HG02852 (cell line): Measurements from ENCODE around the gene OXGR1.
"Not testable (repeated sequence)": the region's sequence is repeated elsewhere in the genome, so short reads cannot be mapped to it uniquely, and the experiment has no call there.

Source experiments
- ATAC-seq: cut with Tn5 transposase; IDR thresholded peaks from one replicate; pipeline ENCODE4 v1.9.1; 2021; ENCODE audit warnings: mild to moderate bottlenecking, moderate library complexity; ENCODE audit not compliant: unreplicated experiment

The OXGR1 gene

DNA sequence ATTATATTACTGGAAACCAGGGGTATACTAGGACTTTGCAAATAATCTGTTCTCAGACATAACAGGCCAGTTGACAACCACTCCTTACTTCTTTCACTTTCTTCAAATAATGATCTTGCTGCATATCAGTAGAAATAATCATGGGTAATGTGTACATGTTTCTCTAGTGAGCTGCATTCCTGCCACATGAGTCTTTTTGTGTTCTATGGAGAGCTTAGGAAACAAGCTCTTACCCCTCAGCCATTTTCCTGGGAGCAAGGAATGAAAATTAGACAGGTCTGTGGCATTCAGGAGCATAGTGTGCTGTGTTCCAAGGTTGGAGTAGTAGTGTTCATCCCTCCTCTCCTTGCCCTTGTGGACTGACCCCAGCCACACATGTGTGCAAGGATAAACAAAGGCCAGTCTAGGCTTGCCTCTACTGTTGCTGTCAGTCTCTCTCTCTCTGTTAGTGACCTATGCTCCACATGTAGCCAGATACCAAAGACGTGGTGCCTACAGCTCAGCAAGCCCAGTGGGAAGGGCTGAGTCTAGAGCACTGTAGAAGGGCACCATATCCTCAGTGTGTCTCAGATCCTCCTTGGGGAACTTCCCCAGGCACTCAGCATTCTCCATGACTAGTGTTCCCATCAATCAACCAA is 11.5 kb upstream of the OXGR1 start:
- ATAC-seq, result no peak

DNA sequence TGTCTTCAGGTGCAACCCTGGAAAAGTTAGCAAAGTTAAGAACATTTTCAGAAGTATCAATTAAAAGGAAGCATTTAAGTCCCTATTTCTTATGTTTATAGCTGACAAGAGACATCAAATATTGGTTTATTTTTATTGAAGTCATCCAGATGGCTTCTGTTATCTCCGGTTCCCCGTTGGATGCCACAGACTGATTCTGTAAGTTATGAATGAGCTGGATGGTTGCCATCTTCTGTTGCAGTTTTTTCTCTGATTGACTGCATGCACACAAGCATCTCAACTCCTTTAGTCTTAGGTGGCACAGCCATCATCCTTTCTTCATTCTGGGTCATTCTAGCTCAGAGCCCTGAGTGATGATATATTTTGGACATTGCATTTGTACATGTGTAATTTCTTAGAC is 10.6 kb upstream of the OXGR1 start:
- ATAC-seq, result no peak

DNA sequence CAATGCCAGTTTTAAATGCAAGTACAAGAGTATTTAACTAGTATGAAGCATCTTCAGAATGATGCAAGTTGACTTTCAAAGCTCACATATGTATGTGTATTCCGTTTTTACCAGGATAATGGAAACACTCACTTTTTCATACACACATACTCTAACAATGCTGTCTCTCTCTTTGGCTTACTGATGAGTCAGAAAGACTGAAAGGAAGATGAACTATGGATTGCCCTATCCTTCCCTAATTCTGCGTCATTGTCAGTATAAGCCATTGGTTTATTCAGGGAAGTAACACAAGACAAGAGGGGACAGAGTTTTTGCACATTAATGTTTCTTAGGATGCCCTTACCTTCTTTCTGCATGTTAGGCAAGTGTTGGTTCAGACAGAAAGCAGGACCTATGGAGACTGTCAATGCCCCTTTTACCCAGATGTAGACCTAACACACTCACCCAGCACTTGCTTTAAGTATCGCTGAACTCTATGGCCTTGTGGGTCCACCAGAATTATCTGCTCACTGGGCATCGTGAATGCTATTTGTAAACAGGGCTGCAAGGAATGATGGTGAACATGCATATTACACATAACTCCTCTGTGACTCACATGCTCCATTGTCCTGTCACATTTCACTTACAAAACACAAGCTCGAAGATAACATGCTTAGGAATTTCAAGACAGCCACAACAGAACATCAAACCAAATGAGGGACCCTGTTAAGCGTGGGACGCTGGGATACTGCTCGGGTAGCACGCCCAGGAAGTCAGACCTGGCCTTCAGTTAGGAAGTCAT is 10.0 kb upstream of the OXGR1 start:
- no peak for ATAC-seq

DNA sequence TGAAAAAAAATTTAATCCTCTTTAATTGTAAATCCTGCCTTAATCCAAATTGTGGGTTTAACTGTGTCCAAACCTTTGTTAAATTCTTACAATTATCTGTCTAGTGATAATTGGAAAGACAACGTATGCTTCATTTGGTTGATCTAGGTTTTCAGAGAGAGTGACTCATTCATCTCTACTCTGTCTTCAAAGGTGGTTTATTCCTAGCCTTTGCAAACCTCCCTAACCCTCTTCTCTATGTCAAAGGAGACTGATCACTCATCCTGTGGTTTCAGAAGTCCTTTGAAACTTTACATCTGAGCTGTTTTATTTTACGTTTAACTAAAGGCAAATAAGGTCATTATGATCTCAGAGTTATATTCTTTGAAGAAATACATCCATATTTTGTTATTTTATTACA is 8.8 kb upstream of the OXGR1 start:
- no peak for ATAC-seq

DNA sequence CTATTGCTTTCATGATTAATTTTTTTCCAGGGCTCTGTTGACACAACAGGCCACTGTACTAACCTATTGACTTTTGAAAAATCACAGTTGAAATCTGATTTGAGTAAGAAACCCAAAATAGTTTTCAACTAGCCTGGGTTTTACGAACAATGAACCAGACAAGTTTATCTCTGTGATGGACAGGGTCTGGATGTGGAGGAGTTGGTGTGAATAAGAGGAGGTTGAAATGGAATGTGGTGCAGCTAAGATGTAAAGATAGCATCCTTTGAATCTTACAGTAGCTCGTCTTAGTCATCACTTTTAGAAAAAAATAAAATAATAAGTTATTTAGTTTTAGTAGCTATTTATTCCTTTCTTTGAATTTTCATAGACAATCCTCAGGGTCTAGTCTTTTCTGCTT is 8.3 kb upstream of the OXGR1 start:
- ATAC-seq, result no peak

DNA sequence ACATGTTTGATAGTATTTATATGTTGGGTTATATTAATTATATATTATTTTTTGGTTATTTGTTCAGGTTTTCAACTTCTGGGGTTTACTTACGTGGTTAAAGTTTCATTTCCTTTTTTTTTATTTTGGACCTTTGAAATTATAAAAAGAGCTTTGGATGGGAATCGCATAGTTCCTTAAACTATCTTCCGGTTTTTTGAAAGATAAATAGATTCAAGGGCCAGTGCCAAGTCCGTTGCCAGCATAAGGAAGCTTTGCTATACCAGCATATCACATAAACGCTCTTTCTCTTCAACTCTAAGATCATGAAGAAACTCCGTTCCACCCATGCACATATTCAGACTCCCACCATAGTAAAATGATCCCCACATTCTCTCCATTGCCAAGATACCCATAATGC is 7.4 kb upstream of the OXGR1 start:
- no peak for ATAC-seq

DNA sequence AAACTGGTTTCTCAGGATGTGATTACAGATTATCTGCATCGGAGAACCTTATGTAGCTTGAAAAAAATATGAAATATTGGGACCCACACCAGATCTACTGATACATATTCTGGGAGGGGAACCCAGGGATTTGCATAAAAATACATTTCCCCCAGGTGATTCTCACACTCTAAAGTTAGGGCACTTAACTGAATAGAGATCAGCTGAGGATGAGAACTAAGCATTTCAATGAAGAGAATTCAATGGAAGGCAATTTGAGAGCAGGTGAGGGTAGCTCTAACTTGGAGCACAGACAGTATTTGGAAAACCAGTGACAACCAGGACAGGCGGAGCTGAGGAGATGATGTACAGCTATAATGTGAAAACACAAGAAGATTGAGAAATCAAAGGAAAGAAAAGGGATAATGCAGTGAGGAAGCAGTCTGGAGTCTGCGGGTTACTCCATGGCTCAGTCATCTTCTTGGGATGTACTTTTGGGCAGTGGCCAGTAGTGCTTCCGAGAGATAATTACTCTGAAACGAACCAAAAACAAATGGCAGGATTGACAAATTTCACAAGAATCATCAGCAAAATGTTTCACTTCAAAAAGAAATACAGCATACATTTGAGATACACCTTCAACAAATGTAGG is 6.1 kb upstream of the OXGR1 start:
- no peak for ATAC-seq

DNA sequence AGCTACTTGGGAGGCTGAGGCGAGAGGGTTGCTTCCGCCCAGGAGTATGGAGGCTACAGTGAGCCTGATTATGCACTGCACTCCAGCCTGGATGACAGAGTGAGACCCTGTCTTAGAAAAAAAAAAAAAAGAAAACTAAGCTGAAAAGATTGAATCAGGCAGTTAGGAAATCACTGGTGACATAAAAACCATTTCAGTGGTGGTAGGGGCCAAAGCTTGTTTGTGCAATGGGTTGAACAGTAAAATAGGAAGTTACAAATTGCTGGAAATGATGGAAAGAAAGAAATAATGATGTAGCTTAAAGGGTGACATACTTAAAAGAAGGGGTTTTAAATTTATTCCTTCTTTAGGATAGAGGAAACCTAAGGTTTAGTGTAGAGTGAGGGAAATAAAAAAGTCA is 4.8 kb upstream of the OXGR1 start:
- no peak for ATAC-seq

DNA sequence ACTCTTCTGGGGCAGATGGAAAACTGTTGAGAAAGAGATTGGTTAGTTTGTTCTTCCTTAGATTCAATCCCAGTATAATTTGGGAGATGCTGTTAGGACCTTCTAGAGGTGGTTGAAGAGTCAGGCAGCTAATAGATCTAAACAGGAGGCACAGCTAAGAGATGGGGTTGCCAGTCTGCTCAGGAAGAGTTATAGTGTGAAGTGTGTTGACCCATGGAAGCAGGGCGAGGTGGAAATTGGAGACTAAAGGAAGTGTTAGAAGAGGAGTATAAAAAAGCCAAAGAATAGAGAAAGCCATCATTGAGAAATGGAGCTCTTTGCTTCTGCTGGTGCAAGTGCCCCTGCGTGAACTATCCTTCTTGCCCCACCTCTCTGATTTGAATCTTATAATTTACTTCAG is 3.8 kb upstream of the OXGR1 start:
- no peak for ATAC-seq

DNA sequence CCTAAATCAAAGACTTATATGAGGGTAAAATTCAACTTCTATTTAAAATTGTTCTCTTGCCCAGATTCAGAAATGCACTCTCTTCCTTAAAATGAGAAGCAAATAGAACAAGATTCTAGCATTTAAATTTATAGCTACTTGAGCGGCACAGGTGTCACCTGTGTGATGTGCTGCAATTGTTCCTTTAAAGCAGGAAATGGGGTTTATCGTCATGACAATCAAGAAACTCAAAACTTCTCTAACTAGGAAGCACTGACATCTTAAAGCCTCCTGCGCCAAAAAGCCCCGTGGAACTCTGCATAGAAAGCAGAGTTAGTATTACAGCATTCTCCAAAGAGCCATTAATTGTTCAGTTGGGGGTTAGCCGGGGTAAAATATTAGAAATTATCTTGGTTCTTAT is 2.6 kb upstream of the OXGR1 start:
- no peak for ATAC-seq

DNA sequence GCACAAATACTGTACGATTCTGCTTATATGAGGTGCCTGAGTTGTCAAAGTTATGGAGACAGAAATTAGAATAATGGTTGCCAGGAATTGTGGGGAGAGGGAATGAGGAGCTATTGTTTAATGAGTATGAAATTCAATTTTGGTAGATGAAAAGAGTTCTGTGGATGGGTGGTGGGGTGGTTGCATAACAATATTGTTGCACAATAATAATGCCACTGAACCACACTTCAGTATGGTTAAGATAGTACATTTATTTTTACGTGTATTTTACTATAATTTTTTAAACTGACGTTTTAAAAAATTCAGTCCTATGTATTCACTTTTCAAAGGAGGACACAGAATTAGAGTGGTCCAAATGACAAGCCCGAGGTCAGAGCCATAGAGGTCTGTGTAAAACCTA is 1.8 kb upstream of the OXGR1 start:
- ATAC-seq, result no peak

DNA sequence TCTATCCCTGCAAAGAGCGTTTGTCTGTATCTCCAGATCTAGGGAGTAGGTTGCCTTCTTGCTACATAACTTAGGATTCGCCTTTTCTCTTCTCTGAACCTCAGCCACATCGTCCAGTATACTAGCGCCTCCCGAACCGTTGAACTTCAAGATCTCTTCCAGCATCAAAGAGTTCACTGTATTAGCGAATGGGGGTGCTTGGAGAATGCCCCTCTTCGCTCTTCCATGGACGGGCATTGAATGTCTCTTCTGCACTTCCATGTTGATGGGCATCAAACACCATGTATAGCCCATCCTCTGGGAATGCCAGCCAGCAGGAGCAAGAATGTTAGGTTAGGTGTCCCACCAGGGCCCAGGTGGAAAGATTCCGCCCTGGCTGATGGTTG is 575 bp upstream of the OXGR1 start:
- ATAC-seq, result no peak

DNA sequence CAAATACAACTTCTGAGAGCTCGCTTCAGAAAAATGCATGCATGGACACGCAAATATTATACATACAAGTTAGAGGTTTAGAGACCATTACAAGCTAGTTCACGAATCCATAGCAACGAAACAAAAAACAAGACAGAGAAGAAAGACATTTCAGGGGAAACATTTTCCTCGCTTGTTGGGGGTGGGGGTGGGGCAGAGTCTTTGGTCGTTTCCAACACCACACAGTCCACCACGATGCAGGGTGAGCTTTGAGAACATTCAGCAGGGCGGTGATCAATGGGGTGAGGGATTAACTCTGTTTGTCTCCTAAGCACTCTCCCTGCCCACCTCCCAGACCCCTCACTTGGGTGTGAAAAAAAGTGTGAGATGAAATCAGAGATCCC is 651 bp downstream of the OXGR1 start:
- no peak for ATAC-seq

DNA sequence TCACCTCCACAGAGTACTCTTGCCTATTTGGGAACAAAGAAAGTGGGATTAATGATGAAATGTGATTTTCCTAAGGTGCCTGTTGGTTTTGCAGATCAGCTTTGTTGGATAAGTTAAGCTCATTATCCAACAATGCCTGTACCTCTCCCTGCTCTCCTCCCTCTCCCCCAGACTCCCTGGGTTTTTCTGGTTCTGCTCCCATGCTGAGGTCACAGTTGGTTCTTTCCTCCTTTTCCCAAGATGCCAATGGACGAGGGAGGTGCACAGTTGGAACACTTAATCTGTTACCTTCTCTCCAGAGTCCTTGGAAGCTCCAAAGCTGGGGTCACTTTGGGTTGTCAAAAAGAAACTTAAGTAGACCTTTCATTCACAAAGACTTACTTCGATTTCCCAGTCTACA is 1.6 kb downstream of the OXGR1 start:
- ATAC-seq, result no peak

DNA sequence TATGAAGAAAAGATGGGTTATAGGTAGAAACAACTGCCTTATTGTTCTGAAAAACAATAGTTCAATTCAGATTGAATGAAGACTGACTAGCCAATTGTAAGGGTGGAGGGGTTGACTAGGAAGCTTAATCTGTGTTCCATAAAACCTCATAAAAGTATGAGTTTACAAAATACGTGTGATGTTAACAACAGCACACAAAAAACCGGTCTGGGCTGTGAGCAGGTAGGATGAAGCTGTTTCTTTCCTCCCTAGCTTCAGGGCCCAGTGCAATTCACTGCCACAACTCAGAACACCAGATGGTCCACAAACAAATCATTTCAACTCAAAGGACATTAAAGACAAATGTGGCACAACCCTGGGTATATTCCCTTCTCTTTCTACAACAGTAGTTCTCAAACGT is 3.2 kb downstream of the OXGR1 start:
- no peak for ATAC-seq

DNA sequence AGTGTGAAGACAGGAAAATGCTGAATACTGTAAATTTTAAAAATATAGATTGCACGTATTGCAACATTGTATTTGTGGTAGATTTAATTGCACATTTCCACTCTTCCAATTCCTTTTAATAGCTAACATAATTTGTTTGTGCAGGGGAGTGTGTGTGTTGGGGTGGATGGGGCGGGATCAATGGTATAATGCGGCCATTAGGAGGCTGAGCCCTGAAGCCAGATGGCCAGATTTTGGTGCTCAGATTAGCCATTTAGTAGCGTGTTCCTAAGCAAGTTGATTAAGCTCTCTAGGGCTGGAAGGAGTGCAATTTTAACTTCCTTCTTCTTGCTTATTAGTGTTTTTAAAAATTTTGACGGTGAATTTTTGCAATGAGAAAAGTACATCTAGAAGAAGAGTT is 5.8 kb downstream of the OXGR1 start:
- ATAC-seq, result no peak

DNA sequence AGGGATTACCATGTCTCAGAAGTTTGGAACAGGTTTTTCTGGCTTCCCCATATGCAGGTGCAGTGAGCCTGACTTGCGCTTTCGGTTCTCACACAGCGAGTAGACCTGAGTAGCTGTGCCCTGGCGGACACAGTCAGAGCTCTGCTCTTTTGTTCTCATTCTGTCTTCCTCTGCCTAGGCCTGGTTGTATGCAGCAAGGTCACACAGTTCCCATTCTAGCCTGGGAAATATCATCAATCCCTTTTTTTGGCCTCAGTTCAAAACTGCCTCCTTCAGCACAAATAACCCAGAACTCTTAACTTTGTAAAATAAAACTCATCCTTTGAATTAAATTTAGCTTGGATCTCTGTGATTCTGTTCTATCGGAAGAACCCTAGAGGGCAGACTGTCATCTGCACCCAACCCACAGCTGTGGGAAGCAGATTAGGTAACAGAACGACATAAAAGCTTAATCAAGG is 10.2 kb downstream of the OXGR1 start:
- ATAC-seq, result peak; percentile 100

DNA sequence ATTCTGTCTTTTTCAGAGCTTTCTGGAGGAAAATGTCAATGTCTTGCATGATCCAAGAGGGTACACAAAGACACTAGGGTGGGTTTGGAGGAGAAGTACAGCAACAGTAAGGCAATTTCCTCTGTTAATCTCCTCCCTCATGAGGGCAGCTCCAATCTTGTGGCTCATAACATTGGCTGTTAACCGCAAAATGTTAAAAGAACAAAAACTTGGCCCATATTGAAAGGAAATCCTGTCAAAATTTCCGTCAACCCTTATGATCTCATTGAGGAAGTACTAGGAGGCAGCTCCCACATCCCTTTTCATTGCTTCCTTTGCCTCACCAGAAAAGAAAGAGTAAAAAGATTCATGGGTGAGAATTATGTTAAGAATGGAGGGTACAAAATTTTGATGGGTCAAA is 11.6 kb downstream of the OXGR1 start:
- no peak for ATAC-seq

DNA sequence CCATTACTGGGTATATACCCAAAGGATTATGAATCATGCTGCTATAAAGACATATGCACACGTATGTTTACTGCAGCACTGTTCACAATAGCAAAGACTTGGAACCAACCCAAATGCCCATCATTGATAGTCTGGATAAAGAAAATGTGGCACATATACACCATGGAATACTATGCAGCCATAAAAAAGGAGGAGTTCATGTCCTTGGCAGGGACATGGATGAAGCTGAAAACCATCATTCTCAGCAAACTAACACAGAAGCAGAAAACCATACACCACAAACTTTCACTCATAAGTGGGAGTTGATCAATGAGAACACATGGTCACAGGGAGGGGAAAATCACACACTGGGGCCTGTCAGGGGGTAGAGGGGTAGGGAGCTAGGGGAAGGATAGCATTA is 14.4 kb downstream of the OXGR1 start:
- not testable (repeated sequence) for ATAC-seq

DNA sequence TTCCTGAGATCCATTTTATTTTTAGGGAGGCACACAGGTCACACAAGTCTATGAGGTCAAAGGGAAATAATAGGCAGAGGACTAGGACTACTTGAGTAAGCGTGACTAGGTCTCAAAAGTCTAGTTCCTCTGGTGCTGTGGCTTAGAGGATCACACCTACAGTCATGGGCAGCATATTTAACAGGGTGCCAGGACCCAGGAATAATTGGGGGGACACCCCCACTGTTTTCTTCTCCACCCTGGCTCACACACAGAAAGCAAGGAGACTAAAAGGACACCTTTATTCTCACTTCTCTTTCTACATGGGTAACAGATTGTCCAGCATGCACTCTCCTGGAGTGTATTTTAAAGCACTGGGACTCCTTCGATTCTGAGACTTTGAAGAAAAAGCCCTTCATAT is 26.2 kb downstream of the OXGR1 start:
- no peak for ATAC-seq

DNA sequence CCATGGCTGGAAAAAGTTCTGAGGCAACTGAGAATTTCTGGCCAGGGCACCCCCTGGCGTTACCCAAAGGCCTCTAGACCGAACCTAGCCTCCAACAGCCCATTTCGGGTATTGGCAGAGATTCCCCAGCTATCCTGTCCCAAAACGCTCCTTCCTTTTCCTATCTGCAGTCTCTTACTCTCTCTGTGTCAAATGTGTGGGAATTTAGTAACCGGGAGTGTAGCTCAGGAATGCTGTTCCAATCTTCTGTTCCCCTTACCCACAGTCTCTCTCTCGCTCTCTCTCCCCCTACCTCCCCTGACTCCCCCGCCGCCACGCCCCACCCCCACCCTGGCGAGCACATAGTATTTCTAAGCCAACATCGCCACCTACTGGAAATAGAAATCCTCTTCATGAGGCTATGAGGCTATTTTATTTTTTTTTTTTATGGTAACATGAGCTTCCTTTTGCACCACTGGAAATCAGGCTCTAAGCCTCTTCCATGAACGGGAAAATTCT is 27.0 kb downstream of the OXGR1 start:
- ATAC-seq, result no peak

DNA sequence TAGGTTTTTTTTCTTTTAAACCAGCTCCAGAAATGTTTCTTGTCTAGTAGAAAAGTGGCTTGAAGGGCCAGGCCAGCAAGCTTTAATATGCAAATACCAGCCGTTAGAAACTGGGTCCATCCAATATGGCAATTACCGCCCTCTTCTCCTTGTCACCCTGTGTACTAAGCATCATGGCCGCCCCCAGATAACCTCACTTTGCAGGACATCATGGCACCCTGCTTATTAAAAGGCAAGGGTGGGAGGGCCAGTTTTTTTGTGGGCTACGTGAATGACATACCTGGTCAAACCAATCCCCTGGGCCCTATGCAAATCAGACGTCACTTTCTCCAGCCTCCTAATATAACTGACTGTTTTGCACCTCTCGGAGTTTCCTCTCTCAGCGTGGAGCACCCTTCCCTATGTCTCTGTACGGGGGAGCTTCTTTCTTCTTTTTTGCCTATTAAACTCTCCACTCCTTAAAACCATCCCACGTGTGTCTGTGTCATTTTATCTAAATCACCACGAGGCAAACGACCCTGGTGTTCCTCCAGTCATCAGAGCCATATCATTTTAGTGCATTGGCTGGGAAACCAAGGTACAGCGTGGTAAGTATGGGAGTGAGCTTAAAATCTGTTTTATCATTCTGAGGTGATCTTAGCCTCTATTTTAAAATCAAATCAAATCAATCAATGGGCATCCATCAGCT is 27.7 kb downstream of the OXGR1 start:
- ATAC-seq, result no peak
